NOMO-1 treated with DMSO at 0.1 percent for 48 hours (cell line): ENCODE data around the gene ZMAT5.
"Not testable (repeated sequence)": the region's sequence is repeated elsewhere in the genome, so short reads cannot be mapped to it uniquely, and the experiment has no call there.

ENCODE experiments used
- DNase-seq: peaks from one replicate; lab custom pipeline; 2025; ENCODE audit not compliant: unreplicated experiment; lab: John Stamatoyannopoulos, UW

The ZMAT5 gene

DNA sequence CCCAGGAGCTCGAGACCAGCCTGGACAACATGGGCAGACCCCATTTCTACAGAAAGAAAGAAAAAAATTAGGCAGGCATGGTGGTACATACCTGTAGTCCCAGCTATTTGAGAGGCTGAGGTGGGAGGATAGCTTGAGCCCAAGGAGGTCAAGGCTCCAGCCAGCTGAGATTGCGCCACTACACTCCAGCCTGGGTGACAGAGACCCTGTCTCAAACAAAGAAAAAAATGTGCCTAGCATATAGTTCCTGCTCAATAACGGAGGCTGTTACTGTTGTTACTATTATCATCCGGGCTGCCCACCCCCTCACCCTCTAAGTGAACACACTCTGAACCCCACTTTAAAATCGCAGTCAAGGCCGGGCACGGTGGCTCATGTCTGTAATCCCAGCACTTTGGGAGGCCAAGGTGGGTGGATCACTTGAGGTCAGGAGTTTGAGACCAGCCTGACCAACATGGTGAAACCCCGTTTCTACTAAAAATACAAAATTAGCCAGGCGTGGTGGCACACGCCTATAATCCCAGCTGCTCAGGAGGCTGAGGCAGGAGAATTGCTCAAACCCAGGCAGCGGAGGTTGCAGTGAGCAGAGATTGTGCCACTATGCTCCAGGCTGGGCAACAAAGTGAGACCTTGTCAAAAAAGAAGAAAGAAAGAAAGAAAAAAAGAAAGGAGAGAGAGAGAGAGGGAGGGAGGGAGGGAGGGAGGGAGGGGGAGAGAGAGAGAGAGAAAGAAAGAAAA is 12.0 kb downstream of the ZMAT5 start:
- not testable (repeated sequence) for DNase-seq

DNA sequence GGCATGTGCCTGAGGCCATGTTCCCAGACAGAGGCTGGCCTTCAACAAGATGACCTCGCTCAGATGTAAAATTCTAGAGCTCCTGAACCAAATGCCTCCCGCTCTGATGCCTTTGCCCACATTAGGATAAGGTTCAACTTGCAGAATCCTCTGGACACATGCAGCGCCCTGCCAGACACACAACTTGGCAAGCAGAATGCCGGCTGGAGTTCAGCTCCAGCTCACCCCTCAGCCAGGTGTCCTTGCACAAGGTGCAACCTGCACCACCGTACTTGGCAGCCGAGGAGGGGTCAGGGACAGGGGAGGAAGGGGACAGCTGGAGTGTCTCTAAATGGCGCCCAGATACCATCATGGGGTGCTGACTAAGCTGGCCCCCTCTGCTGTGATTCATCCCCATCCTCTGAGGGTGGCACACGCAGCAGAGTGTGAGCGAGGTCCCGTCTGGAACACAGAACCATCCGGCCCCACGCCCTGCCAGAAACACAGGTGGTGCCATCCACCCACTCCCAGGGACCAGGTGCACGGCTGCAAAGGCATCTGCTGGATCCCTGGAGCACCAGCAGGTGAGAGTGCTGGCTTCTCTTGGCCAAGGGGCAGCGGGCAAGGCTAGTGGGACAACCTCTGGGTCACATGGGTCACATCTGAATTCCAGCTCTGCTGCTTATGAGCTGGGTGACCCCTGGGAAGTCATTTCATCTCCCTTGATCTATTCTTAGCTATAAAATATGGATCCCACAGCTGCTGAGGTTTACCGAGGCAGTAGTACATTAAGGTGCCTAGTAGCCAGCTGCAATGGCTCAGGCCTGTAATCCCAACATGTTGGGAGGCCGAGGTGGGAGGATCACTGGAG is 12.8 kb downstream of the ZMAT5 start:
- no peak for DNase-seq

DNA sequence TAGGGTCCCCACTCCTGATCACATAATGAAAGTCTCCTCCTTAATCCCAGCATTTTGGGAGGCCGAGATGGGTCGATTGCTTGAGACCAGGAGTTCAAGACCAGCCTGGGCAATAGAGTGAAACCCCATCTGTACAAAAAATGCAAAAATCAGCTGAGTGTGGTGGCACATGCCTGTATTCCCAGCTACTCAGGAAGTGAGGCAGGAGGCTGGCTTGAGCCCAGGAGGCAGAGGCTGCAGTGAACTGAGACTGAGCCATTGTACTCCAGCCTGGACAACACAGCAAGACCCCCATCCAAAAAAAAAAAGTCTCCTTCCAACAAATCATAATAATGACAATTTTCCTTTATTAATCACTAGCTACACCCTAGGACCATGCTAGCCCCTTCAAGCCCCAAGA is 15.1 kb downstream of the ZMAT5 start:
- DNase-seq = no peak

DNA sequence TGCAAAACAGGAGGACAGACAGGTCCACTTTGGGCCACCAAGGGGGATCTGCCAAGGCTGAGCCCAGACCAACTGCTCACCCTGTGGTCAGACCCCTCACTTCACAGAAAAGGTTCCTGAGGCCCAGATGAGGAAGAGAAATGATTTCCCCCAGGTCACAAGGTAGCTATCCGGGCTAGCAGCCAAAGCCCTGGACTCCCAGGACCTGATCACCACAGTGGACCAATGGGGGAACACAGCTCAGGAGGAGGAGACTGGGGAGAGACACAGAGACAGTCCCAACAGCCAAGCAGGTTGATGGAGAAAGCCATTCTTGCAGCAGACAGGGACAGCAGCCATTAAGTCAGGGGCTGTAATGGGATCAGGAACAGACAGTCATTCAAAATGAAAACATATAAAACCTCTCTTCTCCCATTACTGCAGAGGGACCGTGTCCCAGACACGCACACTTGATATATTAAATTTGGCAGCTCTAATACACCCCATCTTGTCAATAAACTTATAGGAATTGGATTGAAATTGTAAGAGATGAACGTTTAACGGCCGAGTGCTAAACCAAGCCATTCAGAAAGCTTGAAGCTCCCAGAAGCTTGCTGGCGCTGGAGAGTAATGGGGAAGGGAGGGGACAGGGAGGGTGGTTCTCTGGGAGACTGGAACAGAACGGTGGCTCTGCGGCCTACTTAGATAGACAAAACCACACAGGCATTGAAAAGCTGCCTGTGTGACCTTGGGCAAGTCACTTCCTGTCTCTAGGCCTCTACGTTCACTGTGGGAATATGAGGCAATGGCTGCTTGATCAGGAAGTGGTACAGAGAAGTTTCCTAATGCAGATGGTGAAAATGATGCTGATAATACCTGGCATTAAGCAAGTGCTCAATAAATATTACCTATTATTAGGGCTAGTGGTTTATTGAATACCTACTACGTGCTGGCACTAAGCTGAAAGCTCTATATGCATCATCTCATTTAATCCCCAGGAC is 16.0 kb downstream of the ZMAT5 start:
- DNase-seq = peak; percentile 82

DNA sequence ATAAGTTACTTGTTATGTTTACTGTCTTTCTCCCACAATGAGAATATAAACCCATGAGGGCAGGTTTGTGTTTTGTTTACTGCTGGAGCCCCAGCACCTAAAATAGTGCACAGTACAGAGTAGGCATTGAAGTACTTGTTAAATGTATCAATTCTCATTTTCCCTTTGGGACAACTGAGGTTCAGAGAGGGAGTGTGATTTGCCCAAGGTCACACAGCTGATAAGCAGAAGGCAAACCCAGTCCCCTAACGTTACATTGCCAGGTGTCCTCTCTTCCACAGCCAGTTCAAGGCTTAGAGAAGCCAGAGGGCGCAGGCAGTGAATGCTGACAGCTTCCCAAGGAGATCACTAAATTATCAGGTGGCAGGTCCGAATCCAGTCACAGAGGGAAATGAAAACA is 16.8 kb downstream of the ZMAT5 start:
- DNase-seq = no peak

DNA sequence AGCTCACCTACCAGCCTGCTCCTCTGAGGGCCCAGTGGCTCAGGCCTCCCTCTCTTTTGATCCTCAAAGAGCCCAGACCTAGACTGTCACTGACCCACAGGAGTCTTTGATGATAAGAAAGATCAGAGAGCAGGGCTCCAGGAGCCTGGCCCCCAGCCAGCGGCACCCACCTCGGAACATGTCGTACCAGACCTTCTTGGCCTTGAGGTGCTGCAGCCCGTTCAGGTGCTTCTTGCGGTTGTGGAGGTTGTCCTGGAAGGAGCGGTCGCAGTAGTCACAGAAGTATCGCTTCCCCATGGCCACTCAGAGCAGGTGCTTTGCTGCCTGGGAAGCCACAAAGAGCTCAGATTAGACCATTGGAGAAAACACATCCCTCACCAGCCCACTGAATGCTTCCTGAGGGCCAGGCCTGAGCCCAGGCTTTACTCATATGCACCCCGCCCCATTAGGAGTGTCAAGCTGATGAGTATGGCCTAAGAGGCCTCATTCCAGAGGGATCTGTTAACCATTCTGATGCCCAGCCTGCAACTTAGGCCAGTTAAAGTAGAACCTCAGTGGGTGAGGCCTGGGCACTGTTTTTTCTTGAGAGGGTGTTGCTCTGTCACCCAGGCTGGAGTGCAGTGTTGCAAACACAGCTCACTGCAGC is 18.4 kb downstream of the ZMAT5 start:
- DNase-seq = no peak

DNA sequence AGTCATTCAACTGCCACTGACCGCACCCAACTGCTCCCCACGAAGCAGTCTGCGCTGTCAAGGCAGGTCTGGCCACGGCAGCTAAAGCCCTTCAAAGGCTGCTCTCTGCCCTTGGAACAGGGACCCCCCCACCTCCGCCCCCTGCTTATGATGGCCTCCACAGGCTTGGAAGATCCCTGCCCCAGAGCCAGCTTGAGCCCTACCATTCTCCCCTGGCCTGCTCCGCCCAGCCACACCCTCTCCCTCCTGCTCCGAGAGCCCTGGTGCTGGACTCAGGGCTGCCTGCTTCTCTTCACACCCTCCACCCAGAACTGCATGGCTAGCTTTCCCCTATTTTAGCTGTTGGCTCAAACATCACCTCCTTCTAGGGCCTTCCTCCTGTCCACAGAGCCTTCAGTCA is 19.0 kb downstream of the ZMAT5 start:
- DNase-seq = no peak

DNA sequence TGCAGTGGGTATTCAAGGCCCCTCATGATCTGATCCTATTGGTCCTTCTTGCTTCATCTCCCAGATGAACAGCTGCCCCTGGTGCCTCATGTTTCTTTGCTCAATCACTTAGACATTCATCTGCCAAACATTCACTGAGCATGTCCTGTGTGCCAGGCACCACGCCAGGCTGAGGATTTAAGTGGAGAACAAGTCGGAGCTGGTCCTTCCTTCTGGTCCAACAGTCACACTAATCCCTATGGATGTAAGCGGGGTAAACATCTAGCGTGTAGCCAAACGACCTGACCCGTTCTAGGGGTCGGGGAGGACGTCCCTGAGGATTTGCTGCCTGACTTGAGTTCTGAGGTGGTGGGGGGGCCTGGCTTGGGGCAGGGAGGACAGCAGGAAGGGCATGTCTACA is 21.9 kb downstream of the ZMAT5 start:
- DNase-seq = no peak

DNA sequence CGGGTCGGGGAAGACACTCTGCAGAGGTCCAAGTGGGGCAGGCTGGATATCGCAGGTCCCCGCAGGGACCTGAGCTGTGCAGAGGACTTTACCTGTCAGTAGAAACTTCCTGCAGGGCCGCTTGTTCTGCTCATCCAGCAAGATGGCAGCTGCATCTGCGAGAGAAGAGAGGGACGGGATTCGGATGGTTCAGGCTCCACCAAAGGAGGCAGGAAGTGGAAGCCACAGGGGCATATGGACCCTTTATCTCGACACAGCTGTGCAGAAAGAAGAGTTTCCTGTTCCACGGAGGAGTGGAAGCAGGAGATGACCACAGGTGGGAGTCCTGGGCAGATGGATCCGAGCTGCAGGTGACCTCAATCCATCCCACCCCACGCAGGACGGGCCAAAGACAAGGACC is 24.5 kb downstream of the ZMAT5 start:
- DNase-seq = no peak

DNA sequence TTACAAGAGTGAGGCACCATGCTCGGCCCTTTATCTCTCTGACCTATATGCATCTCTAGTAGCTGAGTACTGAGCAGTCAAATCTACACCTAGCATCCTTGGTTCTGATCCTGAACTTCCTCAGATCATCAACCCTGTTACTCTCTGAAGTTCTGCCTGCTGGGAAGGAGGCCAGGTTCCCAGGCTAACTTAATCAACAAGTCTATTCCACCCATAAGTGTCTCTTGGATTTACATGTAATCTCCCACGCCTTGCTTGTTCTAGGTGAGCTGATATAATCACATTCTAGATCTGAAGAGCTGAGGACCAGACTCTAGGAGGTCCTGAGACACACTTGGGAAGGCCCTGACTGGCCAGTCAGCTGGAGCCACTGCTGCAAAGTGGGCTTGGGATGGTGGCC is 24.9 kb downstream of the ZMAT5 start:
- DNase-seq = no peak

DNA sequence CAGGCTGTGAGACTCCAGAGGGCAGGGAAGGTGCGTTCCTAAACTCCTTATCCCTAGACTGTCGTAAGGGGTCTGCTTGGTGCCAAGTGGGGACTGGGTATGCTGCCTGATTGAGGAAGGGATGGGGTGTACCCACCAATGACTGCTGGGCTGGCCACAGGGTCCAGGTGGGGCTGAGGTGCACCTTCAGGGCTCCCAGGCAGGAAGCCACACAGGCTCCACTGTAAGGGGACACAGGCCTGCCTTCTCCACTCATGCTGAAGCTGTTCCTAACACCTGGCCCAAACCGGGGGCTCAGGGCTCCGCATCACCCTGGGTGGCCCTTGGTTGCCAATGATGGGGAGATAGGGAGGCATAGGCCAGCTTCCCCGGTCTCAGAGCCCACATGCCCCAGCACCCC is 26.6 kb downstream of the ZMAT5 start:
- no peak for DNase-seq

DNA sequence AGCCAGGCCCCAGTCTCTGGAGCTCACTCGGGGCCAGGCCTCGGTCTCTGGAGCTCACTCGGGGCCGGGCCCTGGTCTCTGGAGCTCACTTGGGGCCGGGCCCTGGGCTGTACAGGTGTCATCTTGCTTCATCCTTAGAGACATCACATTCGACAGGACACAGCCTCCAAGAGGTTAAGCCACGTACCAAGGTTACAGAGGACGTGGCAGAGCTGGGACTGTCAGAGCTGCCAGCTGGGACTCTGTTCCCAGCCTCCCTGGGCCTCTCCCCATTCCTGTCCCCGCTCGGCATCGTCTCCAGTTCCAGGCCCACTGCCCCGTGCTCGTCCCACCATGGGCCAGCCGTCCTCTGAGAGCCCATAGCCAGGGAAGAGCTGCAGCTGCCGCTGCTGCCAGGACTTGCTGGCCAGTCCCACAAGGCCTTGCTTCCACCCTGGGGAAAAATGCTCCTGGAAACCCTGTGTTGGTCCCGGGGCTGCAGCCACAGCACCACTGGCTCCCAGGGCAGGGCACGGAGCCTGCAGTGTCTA is 27.4 kb downstream of the ZMAT5 start:
- no peak for DNase-seq

DNA sequence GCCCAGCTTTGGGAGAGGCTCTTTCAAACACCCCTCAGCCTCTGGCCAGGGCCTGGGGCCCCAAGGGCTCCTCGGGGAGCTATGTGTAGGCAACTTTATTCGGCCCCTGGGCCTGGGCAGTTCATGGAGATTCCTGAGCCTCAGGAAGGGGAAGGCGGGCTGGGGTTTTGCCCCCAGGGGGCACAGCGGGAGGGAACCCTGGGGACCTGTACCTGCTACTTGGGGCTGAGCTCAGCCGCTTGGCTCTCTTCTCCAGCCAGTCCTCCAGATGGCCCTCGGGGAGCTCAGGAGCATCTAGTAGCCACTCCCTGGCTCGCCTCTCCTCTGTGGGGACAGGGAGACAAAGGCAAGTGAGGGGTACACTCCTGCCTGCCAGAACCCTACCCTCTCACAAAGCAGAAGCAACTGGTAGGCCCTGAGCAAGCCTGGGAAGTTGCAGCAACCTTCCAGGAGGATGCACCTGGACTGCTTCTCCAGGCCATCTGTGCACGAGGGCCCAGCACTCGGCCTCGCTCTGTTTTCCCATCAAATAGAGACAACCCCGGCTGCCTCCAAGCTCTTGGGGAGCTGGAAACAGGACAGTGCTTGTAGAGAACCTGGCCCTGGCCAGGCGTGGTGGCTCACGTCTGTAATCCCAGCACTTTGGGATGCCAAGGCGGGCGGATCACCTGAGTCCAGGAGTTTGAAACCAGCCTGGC is 28.5 kb downstream of the ZMAT5 start:
- no peak for DNase-seq

DNA sequence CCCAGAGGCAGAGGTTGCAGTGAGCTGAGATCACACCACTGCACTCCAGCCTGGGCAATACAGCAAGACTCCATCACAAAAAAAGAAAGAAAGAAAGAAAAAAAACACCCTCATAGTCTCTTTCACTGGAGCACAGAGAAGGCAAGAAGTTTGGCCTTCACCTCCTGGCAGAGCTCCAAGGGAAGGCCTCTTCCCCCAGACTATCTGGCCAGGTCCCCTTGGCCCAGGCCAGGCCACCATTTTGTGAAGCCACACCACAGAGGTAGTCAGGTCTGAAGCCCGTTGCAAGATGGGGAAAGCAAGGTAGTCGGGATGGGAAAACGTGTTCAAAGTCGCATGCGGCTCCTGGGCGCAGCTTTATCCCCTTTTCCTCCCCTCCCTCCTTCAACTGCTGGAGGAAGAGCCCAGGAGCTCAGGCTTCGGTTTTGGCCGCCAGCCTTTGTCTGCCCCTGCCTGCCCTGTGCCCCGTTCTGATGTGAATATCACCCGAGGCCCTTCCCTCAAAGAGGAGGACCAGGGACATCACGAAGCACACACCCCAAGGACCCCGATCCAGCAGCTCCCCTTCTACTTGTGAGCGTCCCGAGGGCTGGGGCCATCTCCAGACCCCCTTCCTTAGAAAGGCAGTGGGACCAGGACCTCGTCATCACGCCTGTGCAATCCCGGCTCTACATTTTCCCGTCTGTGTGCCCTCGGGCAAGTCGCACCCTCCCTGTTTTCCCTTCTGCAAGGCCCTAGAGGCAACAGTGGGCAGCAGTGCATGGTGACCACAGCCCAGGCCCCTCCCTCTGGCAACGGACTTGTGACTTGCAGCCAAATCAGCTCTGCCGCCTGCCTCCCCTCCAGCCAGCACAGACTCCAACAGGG is 29.3 kb downstream of the ZMAT5 start:
- no peak for DNase-seq

DNA sequence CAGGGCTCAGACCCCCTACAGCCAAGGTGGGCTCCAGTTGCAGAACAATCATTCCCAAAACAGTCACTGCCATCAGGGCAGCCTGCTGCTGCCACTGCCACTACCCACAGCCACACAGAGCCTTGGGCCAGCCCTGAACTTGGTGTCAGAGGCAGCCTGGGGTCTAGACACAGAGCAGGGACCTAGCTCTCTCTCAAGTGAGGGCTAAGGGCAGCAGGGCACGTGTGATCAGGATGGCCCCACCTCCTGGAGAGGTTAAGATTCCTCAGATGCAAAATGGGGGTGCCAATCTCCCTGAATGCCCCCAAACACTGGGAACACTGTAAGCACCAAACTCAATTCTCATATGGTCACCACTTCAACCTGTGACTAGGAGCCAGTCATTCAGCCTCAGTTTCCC is 31.4 kb downstream of the ZMAT5 start:
- no peak for DNase-seq

DNA sequence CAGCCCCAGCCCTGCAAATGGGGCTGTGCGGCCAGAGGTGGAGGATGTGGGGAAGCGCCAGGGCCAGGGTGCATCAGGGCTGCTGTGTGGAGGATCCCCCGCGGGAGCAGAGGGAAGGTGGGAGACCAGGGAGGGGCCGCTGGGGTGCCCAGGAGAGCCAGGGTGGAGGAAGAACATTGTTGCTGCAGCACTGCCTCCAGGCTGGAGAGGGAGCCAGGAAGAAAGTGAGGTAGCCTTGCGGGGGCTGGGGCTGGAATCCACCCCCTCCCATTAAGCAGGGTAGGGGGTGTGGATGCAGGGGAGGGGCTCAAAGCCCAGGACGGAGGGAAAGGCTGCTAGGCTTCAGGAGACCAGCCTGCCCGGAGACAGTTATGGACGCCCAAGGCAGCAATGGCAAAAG is 32.0 kb downstream of the ZMAT5 start:
- DNase-seq = no peak

DNA sequence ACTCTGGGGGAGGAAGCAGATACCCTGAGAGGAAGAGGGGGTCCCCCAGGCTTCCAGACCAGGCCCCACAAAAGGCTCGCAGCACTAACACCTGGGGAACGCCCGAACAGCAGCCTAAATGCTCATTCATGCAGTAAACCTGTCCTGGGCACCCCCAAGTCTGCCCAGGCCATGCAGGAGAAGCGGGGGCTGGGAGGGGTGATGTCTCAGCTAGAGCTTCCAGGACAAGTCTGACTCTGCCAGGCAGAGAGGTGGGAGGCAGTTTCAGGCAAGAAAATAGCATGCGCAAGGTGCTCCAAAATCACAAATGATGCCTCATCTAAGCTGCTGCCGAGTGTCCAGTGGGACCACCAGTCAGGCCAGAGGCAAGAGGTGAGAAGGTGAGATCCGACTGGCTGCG is 32.4 kb downstream of the ZMAT5 start:
- DNase-seq = no peak

DNA sequence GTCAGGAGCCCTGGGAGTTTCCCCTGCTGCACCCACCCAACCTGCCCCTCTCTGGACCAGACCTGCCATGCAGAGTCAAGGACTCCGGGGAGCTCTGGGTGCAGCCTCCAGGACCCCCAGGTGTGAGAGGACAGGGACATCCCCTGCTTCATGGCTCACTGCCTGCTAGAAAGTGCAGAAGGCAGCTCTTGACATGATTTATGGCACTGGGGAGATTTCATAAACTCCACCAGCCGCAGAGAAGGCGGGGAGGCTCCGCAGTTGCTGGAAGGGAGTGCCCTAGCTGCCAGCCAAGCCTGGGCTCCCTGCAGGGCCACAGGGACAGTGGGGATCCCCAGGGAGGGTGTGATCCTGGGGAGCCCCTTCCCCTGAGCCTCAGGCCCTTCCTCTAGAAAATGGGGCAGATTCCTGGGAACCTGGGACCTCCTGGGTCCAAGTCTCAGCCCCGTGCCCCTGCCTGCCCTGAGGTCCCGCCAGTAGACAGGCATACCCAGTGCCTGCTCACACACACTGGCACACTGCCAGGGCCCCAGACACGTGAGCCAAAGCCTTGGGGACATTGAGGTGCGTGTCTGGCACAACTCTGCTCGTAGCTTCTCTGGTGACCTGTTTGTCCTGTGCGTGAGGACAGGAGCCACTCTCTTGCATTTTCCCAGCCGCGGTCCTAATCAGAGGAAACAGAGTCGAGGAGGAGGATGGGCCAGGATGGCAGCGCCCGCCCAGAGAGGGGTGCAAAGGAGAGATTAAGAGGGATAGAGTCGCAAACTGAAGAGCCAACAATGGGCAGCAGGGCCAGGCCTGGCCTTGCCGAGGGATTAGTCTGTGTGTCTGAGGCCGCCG is 33.2 kb downstream of the ZMAT5 start:
- peak; percentile 80 for DNase-seq
